HG03060 (cell line): ENCODE measurements around the gene KIAA0319L.
"Not testable (repeated sequence)": the region's sequence is repeated elsewhere in the genome, so short reads cannot be mapped to it uniquely, and the experiment has no call there.

Source experiments
- ATAC-seq: cut with Tn5 transposase; IDR thresholded peaks from one replicate; pipeline ENCODE4 v1.9.1; 2021; ENCODE audit warnings: low read depth, moderate number of reproducible peaks; ENCODE audit not compliant: unreplicated experiment

KIAA0319L gene

DNA sequence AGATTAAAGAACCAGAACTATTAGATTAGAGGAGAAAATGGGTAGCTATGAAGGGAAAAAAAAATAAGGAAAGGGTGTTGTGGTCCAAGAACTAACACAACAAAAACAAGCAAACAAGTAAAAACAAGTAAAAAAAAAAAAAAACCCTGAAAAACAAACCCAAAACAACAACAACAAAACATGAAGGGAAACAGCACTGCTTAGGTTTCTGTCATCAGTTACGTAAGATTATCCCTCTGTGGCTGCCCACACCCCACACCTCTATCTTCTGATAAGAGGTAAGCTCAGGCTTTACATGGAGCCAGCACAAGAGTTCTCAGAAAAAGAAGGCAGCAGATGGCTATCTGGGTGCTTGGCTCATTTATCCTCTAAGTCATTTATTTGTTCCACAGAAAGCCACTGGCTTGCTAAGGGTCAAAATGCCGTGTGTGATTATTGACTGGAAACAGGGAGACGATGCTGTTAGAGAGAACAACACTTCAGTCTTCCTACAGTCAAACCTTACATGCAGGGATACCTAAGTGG lies 57.5 kb downstream of the KIAA0319L start:
- ATAC-seq = no peak

DNA sequence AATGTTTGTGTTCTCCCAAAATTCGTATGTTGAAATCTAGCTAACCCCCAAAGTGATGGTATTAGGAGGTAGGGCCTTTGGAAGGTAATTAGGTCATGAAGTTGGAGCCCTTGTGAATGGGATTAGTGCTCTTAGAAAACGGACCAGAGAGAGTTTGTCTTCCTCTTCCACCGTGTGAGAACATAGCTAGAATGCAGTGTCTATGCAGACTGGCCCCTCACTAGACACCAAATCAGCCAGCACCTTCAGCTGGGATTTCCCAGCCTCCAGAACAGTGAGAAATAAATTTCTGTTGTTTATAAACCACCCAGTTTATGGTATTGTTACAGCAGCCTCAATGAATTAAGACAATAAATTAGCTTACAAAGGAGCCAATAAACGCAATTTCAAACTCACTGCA lies 58.0 kb downstream of the KIAA0319L start:
- no peak for ATAC-seq

DNA sequence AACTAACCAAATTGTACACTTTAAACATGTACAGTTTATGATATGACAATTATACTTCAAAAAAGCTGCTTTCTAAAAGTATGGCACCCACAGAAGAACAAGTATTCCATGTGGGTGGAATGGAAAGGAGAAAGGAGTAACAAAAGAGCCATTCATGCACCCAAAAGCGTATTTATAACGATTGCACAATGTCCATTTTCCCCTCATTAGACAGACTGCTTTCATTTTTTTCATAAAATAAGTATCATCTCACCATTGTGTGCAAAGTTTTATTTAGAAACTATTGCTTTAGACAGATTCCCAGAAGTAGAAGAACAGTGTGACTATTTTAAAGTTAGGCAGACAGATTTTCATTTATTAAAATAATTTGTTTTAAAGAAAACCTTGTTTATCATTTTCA lies 59.6 kb downstream of the KIAA0319L start:
- ATAC-seq = no peak

DNA sequence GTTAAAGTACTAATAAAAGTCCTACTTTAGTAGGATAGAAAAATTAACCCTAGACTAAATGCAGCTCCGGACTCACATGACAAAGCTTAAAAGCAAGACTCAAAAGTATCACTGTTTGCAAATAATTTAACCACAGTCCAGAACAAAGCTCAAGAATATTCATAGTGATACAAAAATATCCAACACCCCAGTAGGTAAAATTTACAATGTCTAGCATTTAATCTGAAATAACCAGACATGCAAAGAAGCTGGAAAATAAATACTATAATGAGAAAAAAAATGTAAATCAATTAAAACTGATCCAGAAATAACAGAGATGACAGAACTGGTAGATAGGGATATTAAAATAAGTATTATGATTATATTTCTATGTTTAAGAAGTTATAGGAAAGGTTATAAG lies 67.0 kb downstream of the KIAA0319L start:
- no peak for ATAC-seq

DNA sequence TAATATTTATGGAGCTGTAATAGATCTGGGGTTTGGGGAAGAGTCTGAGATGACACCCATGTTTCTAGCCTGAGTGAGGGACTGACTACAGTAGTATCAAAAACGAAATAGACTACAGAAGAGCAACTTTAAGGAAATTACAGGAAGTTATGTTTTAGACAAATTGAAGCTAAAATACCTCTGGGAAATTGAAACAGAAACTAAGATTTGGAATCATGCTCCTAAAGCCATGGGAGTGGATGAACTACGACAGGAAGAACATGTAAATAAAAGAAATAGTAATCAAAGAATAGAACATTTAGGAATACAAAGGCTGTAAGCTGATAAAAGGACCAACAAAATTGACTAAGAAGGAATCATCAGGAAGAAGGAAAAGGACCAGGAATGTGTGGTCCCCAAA lies 68.9 kb downstream of the KIAA0319L start:
- no peak for ATAC-seq

DNA sequence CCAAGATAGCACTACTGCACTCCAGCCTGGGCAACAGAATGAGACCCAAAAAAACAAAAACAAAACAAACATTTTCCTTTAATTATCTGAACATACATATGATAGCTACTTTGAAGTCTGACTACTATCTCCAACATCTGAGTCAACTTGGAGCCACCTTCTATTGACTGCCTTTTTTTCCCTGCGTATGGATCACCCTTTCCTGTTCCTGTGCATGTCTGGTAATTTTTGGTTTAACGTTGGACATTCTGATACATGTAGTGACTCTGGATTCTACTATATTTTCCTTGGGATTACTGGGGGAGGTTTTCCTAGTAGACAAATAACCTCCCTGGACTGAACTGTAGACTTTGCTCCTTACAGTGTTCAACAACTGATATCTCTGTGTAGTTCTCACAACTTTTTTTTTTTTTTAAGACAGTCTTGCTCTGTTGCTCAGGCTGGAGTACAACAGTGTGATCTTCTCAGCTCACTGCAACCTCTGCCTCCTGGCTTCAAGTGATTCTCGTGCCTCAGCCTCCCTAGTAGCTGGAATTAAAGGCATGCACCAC lies 70.3 kb downstream of the KIAA0319L start:
- ATAC-seq = no peak

DNA sequence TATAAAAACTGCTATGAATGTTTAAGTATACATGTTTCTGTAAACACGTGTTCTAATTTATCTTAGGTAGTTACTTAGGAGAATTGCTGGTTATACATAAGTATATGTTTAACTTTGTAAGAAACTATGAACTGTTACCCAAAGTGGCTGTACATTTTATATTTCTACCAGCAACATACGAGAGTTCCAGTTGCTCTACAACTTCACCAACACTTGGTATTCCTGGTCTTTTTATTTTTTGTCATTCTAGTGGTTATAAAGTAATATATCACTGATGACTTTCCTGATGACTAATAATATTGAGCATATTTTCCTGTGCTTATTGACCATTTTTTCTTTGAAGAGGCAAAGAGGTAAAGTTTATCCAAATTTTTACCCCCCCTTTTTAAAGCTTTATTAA lies 76.0 kb downstream of the KIAA0319L start:
- ATAC-seq = no peak

DNA sequence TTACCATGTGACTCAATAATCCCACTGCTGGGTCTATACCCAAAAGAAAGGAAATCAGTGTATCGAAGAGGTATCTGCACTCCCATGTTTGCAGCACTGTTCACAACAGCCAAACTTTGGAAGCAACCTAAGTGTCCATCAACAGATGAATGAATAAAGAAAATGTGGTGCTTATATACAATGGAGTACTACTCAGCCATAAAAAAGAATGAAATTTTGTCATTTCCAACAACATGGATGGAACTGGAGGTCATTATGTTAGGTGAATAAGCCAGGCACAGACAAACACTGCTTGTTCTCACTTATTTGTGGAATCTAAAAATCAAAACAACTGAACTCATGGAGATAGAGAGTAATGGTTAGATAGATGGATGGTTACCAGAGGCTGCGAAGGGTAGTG lies 79.3 kb downstream of the KIAA0319L start:
- ATAC-seq = no peak

DNA sequence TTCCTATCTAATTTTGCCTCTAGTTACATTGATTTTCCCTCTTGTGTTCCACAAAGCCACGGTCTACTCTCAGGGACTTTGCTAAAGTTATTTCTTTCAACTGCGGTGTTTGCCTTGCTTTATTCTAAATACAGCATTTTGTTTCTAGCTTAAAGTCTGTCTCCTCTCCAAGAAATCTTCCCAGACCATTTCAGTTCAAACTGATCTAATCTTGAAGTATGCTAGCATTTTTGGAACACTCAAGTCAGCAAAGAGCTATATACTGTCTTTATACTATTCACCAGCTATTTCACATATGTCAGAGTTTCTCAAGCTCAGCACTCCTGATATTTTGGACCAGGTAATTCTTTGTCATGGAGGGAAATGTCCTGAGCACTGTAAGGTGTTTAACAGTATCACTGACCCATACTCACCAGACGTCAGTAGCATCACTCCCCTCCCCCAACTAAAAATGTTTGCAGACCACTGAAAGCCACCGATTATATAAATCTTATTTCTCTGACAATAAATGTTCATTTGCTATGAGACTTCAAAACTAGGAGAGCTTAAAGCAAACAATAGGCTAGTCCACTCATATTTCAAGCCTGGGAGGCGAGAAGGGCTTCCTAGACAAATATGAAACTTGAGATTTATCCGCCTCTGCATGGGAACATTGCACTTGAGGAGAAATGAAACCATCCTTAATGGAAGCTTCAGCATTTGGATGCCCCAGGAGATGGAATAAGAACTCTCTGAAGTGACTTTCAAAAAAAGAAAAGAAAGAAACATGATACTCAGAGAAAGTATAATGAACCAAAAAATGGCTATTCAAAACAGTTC lies 81.1 kb downstream of the KIAA0319L start:
- no peak for ATAC-seq

DNA sequence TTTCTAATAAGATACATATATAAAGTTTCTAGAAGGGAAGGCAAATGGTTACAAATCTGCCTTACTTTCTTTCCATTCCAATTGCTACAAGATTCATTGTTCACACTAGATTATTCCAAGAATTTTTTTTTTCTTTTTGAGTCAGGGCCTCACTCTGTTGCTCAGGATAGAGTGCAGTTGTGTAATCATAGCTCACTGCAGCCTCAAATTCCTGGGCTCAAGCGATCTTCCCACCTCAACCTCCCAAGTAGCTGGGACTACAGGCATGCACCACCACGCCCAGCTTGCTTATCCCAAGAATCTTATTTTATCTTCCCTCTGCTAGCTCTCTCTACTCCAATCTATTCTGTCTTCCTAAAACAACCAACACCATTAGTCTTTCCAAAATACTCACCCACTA lies 81.8 kb downstream of the KIAA0319L start:
- no peak for ATAC-seq

DNA sequence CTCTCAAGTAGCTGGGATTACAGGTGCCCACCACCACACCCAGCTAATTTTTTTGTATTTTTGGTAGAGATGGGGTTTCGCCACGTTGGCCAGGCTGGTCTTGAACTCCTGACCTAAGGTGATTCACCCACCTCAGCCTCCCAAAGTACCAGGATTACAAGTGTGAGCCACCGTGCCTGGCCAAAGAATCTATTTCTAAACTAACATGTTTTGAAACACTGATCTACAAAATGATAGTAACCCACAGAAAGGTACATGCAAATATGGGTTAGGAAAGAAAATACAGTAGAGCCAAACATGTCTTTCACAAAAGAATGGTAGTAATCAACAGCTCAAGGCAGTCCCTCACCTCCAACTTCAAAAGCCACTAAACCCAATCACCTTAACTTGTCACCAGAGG lies 84.0 kb downstream of the KIAA0319L start:
- not testable (repeated sequence) for ATAC-seq

DNA sequence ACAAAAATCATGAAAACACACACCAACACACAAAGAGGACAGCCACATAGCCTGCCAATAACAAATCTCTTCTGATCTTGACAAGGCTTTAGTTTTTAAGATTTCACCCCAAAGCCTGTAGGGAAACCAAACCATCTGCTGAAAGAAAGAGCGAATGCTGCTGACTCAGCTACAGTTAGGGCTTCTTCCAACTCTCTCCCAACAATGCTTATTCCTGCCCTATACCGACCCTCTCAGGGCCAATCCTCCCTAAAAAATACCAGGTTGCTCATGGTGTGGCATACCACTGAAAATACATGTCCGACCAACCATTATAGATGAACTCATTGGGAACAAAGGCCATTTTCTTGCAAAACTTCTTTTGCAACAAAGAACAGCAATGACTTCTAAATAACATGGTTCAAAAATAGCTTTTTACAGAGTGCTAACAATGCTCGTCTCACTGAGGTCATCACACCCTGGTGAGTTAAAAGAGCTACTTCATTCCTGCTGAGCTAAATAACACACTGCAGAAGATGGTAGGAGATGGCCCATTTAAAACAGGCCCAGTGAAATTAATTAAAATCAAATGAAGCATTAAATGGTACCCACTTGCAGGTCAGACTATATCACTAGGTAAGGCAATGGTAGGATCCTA lies 86.1 kb downstream of the KIAA0319L start:
- no peak for ATAC-seq

DNA sequence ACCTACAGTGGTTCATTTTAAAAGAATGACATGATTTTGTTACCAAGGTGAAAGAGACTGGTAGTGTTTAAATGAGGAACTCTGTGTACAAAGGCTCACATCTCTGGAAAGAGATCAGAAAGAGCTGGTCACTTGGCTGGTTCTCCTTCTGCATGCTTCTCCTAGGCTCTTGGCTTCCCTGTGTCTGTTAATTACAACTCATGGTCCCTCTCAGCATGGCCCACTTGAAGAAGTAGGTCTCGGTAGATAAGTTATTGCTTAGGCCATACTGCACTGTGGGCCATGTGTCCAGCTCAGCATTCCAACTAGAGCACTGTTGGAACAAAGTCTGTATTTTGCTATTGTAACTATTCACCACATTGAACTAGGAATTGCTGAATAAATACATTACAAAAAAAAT lies 91.1 kb downstream of the KIAA0319L start:
- ATAC-seq = no peak

DNA sequence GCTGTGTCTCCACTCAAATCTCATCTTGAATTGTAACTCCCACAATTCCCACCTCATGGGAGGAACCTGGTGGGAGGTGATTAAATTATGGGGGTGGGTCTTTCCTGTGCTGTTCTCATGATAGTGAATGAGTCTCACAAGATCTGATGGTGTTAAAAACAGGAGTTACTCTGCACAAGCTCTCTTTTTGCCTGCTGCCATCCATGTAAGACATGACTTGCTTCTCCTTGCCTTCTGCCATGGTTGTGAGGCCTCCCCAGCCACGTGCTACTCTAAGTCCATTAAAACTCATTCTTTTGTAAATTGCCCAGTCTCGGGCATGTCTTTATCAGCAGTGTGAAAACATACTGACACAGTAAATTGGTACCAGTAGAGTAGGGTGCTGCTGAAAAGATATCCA lies 93.5 kb downstream of the KIAA0319L start:
- not testable (repeated sequence) for ATAC-seq

DNA sequence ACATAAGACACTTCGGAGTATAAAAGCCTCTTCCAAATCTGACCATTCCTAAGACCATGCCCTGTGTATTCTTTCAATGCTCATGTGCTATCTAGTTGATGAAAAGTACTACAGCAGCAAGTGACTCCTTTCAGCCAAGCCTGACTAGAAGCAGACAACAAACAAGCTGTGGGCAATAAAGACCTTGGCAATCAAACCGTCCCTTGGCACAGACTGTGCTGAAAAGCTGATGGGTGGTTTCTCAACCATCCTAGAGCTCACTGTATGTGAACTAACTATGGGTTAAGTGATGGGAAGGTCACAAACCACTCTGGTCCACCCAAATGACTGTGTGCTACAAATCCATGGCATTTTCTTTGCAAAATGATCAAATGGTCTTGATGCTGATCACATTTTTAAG lies 94.0 kb downstream of the KIAA0319L start:
- no peak for ATAC-seq

DNA sequence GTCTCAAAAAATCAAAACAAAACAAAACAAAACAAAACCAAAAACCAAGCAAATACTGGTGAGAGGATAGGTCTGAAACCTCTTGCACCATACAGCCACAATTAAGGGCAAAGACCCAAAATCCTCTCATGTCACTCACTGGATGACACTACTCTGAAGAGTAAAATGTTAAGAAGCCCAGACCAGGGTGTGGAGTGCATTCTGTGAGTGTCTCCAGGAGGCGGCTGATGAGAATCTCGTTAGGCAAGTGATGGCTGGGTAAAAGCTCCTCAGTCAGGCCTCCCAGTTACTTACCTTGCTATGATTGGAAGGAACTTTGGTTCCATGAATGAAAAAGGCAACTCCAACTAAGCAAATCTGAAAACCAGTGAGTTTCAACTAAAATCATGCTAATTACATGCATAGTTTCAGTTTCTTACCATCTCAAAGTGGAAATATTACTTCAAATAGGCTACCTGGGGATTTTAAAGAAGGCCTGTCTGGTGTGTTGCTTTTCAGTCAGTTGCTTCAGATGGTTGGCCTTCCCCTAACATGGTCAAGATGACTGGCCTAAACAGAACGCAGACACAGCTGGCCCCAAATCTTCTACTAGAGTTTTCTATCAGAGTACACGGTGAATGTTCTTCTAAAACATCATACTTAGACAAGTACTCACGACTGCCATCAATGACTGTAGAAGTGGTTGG lies 95.1 kb downstream of the KIAA0319L start:
- ATAC-seq = no peak

DNA sequence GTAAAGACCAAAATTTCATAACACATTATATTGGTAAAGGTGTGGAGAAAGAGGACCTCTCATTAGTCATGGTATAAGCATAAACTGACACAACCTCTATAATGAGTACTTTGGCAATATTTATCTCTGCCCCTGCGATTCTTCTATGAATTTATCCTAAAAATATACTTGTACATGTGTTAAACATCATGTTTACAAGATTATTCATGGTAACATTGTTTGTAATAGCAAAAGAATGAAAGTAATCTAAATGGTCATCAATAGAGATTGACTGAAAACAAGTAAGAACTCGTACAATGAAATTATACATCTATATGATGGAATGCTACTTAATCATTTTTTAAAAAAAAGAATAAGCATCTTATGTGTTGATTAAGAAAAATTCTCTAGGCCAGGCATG lies 96.4 kb downstream of the KIAA0319L start:
- ATAC-seq = no peak

DNA sequence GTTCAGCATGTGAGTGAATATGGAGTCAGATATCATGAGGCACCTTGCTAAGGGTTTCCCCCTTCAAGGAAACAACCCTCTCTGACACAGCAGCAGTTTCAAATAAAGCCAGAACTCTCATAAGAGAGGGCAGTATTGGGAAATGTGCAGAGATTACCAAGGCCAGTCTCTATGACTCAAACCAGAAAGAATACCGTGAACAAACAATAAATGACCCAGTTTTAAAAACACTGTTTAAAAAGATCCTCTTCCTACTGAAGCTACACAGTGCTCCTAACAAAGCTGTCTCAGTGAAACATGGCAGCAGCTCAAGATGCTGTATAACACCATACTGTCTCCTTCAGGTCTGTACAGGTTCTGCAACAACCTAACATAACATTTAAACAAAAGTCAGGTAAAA lies 102.6 kb downstream of the KIAA0319L start:
- no peak for ATAC-seq

DNA sequence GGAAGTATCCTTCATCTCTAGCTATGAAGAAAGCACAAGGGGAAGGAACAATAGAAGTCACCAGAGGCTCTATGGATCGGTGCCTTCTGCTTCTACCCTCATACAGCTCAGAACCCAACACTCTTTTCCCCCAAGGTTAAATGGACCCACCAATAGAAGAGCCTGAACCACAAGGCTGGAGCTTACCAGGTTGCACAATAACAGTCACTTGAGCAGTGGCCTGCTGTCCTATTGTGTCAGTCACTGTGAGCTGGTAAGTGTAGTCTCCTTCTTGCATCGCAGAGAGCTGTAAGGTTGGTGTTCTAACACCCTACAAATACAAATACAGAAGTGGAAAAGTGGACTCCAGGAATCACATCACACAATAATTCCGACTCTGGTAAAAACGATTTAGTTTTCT lies 103.0 kb downstream of the KIAA0319L start:
- ATAC-seq = no peak

DNA sequence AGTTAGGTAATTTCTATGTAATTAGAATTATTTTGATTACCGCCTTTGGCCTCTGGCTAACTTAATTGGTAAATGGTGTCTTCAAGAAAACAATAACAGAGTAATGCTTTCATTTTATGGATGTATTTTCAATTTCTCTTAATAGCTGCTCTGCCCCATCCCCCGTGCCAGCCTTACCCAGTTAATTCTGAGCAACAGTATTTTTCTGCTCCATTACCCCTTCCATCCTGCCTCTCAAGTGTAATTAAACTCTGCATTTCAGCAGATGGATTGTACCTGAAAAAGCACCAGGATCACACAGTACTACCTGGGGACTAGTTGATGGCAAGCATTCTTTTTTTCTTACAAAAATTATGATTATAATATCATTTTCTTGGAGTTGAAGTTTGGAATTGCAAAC lies 104.2 kb downstream of the KIAA0319L start:
- ATAC-seq = no peak

DNA sequence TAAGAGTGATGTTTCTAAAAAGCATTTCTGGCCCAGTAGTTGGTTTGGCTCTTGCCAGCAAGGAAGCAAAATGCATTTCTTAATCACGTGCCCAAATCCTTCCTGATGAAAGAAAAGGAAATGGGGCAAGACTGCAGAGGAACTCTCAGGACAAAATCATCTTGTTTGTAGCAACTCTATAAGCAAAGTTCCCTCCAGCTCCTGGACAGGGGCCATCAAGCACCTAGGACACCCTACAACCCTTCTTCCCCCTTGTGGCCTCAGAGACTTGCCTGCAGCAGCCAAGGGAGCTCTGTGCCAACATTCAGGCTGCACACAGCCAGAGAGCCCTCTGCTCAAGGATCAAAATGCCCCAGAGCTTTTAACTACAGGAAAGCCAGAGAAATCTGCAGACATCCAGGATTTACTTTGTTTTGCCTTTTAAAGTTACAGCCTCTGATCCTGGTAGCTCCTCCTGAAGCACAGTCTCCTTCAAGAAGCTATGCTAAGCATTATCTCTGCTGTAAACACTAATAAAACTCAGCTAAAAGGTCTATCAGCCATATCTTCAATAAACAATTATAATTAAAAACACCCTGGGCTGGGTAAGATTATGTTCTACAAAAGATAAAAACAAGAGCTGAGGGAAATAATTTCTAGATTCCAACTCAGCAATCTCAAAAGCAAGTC lies 105.0 kb downstream of the KIAA0319L start:
- ATAC-seq = no peak
